Activated naive CD4-positive, alpha-beta T cell treated with Interleukin-2 at 50 U/mL for 16 hours (primary cell): Measurements from ENCODE around the gene ROR2.

Experiments used
- DNase-seq: peaks from one replicate; pipeline ENCODE4 v3.0.0-alpha.2; 2020

The ROR2 gene

DNA sequence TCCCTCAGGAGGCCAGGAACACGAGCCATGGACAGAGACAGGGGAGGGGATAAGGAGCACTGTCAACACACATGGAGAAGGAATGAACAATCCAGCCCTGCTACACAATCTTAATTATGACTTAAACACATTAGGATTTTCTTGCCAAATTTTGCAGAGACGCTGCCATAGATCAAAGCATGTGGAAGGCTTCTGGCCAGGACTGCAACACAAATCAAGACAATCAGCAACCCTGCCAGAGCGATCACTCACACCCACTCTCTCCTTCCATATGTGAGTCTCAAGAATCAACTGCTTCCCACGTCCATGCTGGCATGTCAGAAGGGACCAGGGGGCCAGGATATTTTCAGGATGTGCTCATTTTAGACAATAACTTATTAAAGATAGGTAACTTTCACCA lies 85.6 kb downstream of the ROR2 start:
- no peak for DNase-seq

GRCh38 chr9:91863469-91863868 lies 86.6 kb downstream of the ROR2 start:
- DNase-seq, result no peak

DNA sequence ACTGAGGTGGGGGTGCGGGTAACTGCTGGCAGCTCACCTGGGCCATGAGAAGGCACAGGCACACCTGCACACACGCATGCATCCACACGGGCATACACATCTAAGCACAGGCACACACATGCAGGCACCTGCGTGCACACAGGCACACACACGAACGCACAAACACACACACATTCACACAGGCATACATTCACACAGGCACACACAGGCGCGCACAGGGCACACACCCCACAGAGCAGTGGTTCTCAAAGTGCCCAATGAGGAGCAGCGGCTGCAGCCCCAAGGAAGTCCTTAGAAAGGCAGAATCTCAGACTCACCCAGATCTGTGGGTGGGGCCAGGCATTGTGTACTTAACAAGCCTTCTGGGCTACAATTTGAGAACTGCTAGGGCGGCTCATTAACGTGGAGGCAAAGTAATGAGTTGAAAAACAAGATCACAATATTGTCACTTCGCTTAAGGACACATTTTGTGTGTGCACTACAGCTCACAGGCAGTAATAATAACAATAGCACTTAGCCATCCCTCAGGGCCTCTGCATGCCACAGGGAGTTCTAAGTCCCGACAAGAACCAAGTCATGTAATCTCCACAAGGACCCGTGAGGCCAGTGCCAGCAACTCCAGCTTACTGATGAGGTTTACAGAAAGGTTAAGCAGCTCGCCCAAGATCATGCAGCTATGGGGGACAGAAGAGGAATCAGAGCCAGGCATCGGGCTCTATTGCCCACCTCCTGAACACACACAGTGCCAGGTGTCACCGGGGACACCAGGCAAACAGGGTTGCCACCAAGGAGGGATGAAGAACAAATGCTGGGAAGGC lies 91.6 kb downstream of the ROR2 start:
- no peak for DNase-seq

GRCh38 chr9:91857291-91858212 lies 92.5 kb downstream of the ROR2 start:
- no peak for DNase-seq

- DNase-seq, result no peak
These were observed 93.6 kb downstream of the ROR2 start for GRCh38 chr9:91856419-91856818.

DNA sequence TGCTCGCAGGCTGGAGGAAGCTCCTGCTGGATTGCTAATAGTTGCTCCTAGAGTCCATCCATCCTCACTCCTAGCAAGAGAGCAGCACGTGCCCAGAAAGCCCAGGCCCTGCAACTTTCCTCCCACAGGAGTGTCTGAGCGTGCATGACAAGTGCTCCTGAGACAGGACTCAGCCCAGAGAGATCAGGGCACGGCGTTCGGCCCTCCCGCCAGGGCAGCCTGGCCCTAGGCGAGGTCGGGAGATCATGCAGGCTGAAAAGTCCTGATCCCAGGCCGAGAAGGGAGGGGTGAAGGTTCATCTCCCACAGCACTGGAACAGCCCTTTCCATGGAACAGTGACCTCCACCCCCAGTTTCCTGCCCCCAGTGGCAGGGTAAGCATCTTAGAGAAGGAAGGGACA lies 94.8 kb downstream of the ROR2 start:
- DNase-seq, result no peak

DNA sequence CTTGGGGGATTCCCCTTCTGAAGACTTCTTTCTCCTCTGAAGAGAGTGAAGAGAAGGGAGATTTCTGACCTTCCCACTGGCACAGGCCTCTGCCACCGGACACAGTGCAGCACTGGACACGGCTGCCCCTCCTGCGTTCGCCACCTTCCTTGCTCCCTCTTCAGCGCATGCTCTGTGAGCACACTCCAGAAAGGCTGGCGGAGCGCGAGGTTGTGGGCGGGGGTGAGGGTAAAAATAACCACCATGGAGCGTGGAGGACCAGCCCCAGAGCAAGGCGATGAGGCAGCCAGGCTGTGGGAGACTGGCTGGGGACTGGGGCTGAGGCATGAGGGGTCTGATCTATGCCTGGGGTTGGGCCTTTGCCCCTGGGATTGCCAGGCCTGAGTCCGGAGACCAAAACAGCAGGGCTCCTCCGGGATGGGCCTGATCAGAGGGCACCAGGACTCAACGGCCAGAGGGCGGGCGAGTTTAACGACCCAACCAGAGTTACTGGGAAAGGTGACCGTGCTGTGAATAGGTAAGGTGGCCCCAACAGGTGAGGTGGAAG lies 97.2 kb downstream of the ROR2 start:
- no peak for DNase-seq

DNA sequence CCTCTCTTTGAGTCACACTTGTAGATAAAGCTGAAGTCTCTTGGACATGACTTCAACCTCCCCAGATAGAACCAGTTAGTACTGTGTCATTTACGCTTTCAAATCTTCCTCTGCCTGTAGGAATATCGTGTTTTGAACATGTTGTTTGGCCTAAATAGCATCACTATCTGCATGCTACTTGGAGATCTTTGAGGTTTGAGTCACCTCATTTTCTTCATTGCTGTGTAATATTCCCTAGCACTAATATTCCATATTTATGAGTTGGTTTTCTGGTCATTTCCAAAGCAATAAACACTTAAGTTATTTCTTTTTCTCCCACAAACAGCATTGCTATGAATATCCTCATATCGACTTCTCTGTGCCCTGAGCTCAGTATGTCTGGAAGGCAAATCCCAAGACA lies 100.3 kb downstream of the ROR2 start:
- no peak for DNase-seq

DNA sequence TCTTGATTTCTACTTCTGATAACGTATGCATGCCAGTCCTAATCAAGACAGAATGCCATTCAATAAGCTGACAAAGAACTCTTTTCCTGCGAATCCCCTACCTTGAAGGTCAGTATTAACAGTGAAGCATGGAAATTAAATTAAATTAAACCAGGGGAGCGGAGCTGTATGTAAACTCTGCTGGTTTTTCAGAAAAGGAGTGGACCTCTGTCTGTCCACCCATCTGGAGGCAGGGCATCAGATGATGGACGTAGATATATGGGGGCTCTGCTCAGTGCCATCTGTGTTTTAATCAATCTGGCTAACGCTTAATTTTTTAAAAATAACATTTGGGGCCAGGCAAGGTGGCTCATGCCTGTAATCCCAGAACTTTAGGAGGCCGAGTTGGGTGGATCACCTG lies 101.9 kb downstream of the ROR2 start:
- DNase-seq, result no peak

- no peak for DNase-seq
These were observed 102.4 kb downstream of the ROR2 start for GRCh38 chr9:91847581-91848091.

DNA sequence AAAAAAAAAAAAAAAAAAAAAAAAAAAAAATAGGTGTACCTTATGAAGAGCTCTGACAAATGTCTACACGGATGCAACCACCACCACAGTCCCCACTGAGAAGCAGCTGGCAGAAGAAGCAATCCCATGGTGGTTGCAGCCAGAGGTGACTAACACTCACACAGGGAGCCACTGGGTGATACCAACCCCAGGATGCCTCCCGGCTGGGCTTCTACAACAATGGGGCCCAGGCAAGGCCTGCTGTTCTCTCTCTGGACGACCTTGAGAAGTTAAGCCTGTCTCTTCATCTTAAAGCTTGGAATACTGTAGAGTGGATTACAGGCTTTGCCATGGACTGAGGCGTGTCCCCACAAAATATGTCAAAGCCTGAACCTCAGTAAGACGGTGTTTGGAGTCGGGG lies 104.1 kb downstream of the ROR2 start:
- no peak for DNase-seq

DNA sequence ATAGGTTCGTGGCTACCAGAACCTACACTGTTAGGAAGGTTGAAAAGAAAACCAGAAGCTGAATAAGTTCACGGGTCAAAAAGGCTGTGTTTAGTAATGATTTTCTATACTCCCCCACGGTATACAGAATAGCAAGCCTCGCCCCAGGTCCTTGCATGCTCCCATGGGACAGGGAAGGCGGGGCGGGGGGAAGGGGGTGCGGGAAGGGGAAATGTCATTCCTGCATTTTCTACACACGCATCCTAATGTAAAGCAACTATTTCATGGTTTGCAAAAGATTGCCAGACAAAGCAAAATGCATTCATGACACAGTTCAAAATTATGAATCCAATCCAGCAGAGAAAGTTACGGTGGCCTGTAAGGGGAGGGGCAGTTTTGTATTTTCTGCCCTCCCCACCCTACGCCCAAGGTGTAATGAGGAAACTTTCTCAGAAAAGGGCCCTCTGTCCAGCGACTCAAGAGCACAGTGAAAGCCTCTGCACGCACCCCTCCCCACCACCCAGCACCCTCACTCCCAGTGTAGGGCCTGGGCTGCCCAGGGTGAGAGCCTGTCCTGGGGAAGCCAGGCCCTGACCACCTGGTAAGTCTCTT lies 105.2 kb downstream of the ROR2 start:
- DNase-seq, result no peak

GRCh38 chr9:91844190-91844589 lies 105.8 kb downstream of the ROR2 start:
- no peak for DNase-seq

GRCh38 chr9:91843623-91844148 lies 106.3 kb downstream of the ROR2 start:
- DNase-seq, result no peak

DNA sequence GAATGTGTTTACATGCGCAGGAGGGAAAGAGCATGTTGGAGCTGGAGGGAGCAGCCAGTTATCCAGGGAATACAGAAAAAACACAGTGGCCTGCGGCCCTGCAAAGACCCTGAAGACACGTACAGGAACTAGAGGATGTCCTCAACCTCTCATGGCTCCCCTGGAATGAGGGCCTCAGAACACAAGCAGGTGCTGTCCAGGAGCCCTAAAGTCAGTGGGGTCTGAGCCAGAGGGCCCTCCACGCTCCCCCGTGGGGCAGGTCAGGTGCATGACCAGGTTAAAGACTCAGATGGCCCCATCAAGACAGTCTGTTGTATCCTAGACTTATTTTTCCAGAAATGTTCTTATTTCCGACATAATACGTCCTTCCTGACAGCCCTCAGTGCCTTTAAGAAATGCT lies 106.9 kb downstream of the ROR2 start:
- DNase-seq, result no peak

GRCh38 chr9:91842358-91843049 lies 107.5 kb downstream of the ROR2 start:
- DNase-seq, result no peak

GRCh38 chr9:91841591-91841990 lies 108.4 kb downstream of the ROR2 start:
- no peak for DNase-seq

GRCh38 chr9:91840882-91841281 lies 109.1 kb downstream of the ROR2 start:
- no peak for DNase-seq

DNA sequence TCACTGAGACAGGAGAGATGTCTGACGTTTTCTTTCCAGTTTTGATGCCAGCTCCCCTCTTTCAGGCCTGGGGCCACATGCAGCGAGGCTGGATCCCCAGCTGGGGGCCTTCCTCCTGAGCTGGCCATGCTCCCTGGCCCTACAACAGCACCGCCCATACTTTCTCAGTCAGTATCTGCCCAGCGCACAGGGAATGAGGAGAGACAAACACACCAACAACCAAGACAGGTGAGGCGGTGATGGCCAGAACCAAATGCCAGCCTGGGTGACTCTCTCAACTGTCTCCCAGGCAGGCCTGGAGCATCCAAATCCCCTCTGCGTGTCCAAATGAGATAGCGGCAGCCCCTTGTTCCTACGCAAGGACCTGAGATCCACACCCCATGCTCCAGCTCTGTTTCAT lies 109.6 kb downstream of the ROR2 start:
- DNase-seq, result no peak

DNA sequence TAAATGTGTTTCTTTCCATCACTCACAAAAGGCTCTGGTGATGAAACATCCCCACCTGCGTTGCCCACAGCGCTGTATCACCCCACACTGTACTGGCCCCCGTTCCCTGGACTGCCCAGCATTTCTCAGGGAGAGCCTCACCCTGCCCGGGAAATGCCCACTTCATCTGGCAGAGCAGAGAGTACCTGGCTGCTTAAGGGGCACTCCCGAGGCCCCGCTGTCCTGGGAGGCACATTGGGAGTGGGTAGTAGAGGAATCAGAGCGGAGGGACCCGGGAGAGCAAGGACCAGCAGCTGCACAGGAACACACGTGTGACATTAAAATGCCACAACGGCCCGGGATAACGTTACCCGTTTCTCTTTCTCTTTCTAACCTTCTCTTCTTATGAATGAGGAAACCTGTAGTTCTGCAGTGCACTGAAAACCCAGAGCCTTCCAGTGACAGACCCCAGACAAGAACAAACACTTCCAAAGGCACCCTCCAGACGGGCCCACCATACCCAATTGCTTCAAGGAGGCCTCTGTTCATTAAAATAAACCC lies 110.0 kb downstream of the ROR2 start:
- DNase-seq, result no peak

DNA sequence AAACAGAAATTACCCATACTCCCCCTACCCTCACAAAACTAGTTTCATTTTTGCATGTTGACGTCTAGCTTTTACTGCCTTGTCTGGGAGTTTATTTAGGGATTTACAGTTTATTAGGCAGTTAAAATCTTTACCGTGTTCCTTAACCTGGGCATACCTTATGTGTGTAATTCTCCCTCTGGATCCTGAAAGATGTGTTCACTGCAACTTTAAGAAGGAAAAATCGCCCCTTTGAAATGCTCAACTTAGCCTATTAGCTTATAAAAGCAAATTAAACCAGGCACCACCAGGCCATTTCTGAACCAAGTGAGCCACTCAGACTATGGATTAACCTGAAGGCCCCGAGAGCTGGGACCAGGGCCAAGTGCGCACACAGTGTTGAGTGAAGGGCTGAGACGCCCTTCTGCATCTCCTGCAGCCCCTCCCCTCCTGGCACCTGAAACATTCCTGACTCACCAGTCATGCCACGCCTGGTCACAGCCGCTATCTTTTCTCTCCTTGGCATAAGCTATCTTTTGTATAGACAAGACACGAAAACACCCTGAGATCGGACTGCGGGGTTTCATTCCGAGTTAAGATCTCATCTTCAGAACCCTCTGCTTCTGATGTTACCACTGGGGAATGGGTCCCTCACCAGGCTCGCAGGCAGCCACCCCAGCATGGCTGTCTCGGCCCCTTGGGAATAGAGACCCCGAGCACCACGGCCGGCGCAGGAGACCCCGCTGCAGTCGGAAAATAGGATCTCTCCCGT lies 111.9 kb downstream of the ROR2 start:
- no peak for DNase-seq
